Prostate gland (tissue), 2 donors: ENCODE measurements around the gene LOXL4. TPM values are rescaled to one million over a fixed set of nuclear protein-coding genes. Genes with fewer than 3 reads are reported as not detected.

Experiments
- DNase-seq: peaks from one replicate; pipeline ENCODE4 v3.0.0-alpha.2; 2019; ENCODE audit warnings: low spot score
- H3K27ac ChIP-seq, 2 donors: fragments of 200-600 bp; sonication (generic); 2 replicates each; pipeline ENCODE4 v1.5.1; 2017 to 2019
- H3K27me3 ChIP-seq: fragments of 200-600 bp; sonication (generic); replicated peaks from 2 replicates; pipeline ENCODE4 v1.5.1; 2019; ENCODE audit not compliant: insufficient read depth
- H3K36me3 ChIP-seq, 2 donors: fragments of 200-600 bp; sonication (generic); 1 replicate in 1 of 2; 2 replicates in 1 of 2; pipeline versions ENCODE4 v1.5.1 to v1.8.1; 2017 to 2019
- H3K4me1 ChIP-seq: fragments of 200-600 bp; sonication (generic); replicated peaks from 2 replicates; pipeline ENCODE4 v1.5.1; 2019
- H3K4me3 ChIP-seq, 2 donors: fragments of 200-600 bp; sonication (generic); 2 replicates each; pipeline ENCODE4 v1.5.1; 2017 to 2019
- H3K9me3 ChIP-seq: fragments of 200-600 bp; sonication (generic); 2 replicates; pipeline ENCODE4 v1.5.1; 2017
- POLR2A ChIP-seq: fragments of 450-650 bp; IDR thresholded peaks from one replicate; pipeline ENCODE4 v1.6.1; 2016; ENCODE audit warnings: antibody characterized with exemption, mild to moderate bottlenecking
- POLR2AphosphoS5 ChIP-seq: sonication (generic); formaldehyde crosslinking; IDR thresholded peaks from one replicate; pipeline ENCODE4 v1.6.1; 2017; ENCODE audit warnings: antibody characterized with exemption
- WGBS: methylation state at CpG from one replicate; pipeline ENCODE4 v1.1.5; 2018; 5-methylcytosine and 5-hydroxymethylcytosine counted together
- intact Hi-C: fragments of 100-400 bp; cut with DNase I; formaldehyde crosslinking; loops from one replicate; pipeline ENCODE4 v1.14.2; 2022
- total RNA-seq, 2 donors: library from RNA; depleted of rRNA; stranded (reverse); fragments of >200 nt; gene quantifications; one replicate each; pipeline ENCODE4 v1.1.0, GENCODE V29; 2016
- TF ChIP-seq, protein P1 (sequence below), 4 experiments: fragments of 200-600 bp in 2 of 4; fragments of 450-650 bp in 2 of 4; sonication (generic) in 2 of 4; IDR thresholded peaks; 1 replicate in 3 of 4; 2 replicates in 1 of 4; pipeline ENCODE4 v1.5.1; 2016 to 2019; ENCODE audit warnings: antibody characterized with exemption in 4 of 4, mild to moderate bottlenecking in 2 of 4, moderate library complexity in 2 of 4

LOXL4 gene
- total RNA-seq, 2 donors from 2014 or later: 7.4 to 26.8 TPM

GRCh38 chr10:98249134-98249533, 18.9 kb downstream of the LOXL4 start:
- no peak overlapping the region for H3K27ac ChIP-seq
- intact Hi-C loops: no loop called here
- TF ChIP-seq, protein P1, sequence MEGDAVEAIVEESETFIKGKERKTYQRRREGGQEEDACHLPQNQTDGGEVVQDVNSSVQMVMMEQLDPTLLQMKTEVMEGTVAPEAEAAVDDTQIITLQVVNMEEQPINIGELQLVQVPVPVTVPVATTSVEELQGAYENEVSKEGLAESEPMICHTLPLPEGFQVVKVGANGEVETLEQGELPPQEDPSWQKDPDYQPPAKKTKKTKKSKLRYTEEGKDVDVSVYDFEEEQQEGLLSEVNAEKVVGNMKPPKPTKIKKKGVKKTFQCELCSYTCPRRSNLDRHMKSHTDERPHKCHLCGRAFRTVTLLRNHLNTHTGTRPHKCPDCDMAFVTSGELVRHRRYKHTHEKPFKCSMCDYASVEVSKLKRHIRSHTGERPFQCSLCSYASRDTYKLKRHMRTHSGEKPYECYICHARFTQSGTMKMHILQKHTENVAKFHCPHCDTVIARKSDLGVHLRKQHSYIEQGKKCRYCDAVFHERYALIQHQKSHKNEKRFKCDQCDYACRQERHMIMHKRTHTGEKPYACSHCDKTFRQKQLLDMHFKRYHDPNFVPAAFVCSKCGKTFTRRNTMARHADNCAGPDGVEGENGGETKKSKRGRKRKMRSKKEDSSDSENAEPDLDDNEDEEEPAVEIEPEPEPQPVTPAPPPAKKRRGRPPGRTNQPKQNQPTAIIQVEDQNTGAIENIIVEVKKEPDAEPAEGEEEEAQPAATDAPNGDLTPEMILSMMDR (IDR thresholded peaks at IDR 0.05): no peak
- TF ChIP-seq POLR2A (no peak), POLR2AphosphoS5 (no peak)

DNA sequence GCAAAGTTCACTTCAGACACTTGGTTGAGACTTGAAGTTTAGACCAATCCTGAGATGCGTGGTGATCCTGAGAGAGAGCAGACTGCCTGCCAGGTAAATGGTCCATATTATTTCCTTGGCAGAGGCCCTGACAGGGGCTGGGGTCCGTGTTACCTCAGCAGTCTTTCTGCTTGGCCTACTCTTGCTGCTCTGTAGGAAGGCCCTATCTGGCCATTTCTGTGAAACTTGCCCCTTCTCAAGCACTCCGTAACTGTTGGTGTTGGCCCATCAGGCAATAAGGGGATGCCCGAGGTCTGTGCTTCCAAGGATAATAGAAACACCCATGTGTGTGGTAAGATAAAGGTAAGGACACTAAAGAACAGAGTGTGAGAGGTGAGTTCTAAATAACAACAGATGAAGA, 20.0 kb downstream of the LOXL4 start:
- WGBS: 83% methylated on average over 4 of the region's 4 CpGs
- intact Hi-C loops: no loop called here
- Histone ChIP-seq H3K9me3 (no peaks in the 10 kb centered on the region), H3K27me3 (no peaks in the 10 kb centered on the region), H3K4me1 (no peaks in the 10 kb centered on the region), H3K4me3 (no peak overlapping the region), H3K27ac (no peak overlapping the region), H3K36me3 (peaks cover 0 to 5% of the 10 kb centered on the region in 2 donors)
- TF ChIP-seq, protein P1 (IDR thresholded peaks at IDR 0.05): no peak
- TF ChIP-seq POLR2AphosphoS5: no peak
- no peak for TF ChIP-seq POLR2A
- no peak for DNase-seq

More at GRCh38 chr10:98249134-98249533, 18.9 kb downstream of the LOXL4 start:
- H3K4me3 ChIP-seq: no peak overlapping the region
- 84% methylated on average over 3 of the region's 3 CpGs for WGBS
- peaks cover 4% of the 10 kb centered on the region for H3K4me1 ChIP-seq
- H3K36me3 ChIP-seq: peaks cover 0 to 5% of the 10 kb centered on the region in 2 donors
- no peak for DNase-seq
- no peaks in the 10 kb centered on the region for H3K27me3 ChIP-seq
- H3K9me3 ChIP-seq: no peaks in the 10 kb centered on the region

- no peak overlapping the region for H3K27ac ChIP-seq
- no peak overlapping the region for H3K4me3 ChIP-seq
- intact Hi-C loops: no loop called here
- TF ChIP-seq, protein P1 (IDR thresholded peaks at IDR 0.05): no peak
- no peak for TF ChIP-seq POLR2A
- no peak for TF ChIP-seq POLR2AphosphoS5
- no peaks in the 10 kb centered on the region for H3K4me1 ChIP-seq
- no peaks in the 10 kb centered on the region for H3K9me3 ChIP-seq
- H3K27me3 ChIP-seq: no peaks in the 10 kb centered on the region
- DNase-seq: no peak
- H3K36me3 ChIP-seq: peaks cover 0 to 5% of the 10 kb centered on the region in 2 donors
- WGBS: 49% methylated on average over 6 of the region's 6 CpGs
These were observed 20.8 kb downstream of the LOXL4 start for GRCh38 chr10:98246911-98247805.

DNA sequence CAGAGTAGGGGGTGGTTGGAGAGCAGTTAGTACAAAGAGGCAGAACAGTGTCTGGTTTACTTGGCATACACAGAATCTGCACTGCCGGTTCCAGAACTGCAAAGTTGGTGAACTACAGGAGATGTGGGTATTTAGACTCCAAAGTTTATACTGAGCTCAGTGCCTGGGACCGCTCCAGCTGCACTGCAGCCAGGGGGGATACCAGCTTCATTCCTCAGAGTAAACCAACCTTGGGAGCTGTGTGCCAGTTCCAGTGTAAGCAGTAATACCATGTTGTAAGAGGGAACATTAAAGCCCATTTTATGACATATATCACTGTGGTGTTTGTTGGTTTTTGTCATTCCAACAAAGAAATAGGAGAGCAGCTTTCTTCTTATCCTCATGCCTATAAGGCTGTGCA, 23.4 kb downstream of the LOXL4 start:
- intact Hi-C loops: loop anchor here (5.0 kb wide), 1 partner anchor 63 kb away; no protein-coding TSS in a partner anchor
- WGBS: 45% methylated on average over 2 of the region's 2 CpGs
- H3K36me3 ChIP-seq: peaks cover 0 to 5% of the 10 kb centered on the region in 2 donors

More for the DNA sequence above, 23.4 kb downstream of the LOXL4 start:
- TF ChIP-seq POLR2AphosphoS5: peak; percentile 42
- TF ChIP-seq, protein P1 (IDR thresholded peaks at IDR 0.05): no peak
- Histone ChIP-seq H3K4me3 (no peak overlapping the region), H3K4me1 (no peaks in the 10 kb centered on the region), H3K9me3 (no peaks in the 10 kb centered on the region), H3K27me3 (no peaks in the 10 kb centered on the region), H3K27ac (no peak overlapping the region)
- DNase-seq: no peak
